ENCODE measurements around the gene ZC3H4.
A peak's percentile ranks its signal among the peaks of the same experiment; 100 is the strongest.
"Not testable (repeated sequence)": the region's sequence is repeated elsewhere in the genome, so short reads cannot be mapped to it uniquely, and the experiment has no call there.

The ZC3H4 gene

GRCh38 chr19:47067215-47067847, 46.2 kb downstream of the ZC3H4 start:
- no peak for DNase-seq (ENCODE audit: low read depth, low spot score)
- no peak overlapping the region for H3K4me3 ChIP-seq (ENCODE audit: low read length)

GRCh38 chr19:47066376-47067214, 47.0 kb downstream of the ZC3H4 start:
- H3K4me3 ChIP-seq (ENCODE audit: low read length) = no peak overlapping the region
- no peak for DNase-seq (ENCODE audit: low read depth, low spot score)

- H3K4me3 ChIP-seq (ENCODE audit: low read length) = no peak overlapping the region
- no peak for DNase-seq (ENCODE audit: low read depth, low spot score)
These were observed 48.3 kb downstream of the ZC3H4 start for GRCh38 chr19:47065242-47065641.

GRCh38 chr19:47063874-47064273, 49.7 kb downstream of the ZC3H4 start:
- no peak overlapping the region for H3K4me3 ChIP-seq (ENCODE audit: low read length)
- no peak for DNase-seq (ENCODE audit: low read depth, low spot score)

- no peak overlapping the region for H3K4me3 ChIP-seq (ENCODE audit: low read length)
- DNase-seq (ENCODE audit: low read depth, low spot score) = no peak
These were observed 55.0 kb downstream of the ZC3H4 start for GRCh38 chr19:47058621-47059022.

- no peak for DNase-seq (ENCODE audit: low read depth, low spot score)
- no peak overlapping the region for H3K4me3 ChIP-seq (ENCODE audit: low read length)
These were observed 56.2 kb downstream of the ZC3H4 start for GRCh38 chr19:47057328-47057727.

- no peak for DNase-seq (ENCODE audit: low read depth, low spot score)
- no peak overlapping the region for H3K4me3 ChIP-seq (ENCODE audit: low read length)
These were observed 57.2 kb downstream of the ZC3H4 start for GRCh38 chr19:47056411-47056810.

- not testable (repeated sequence) for H3K4me3 ChIP-seq (ENCODE audit: low read length); DNase-seq (ENCODE audit: low read depth, low spot score)
These were observed 63.0 kb downstream of the ZC3H4 start for GRCh38 chr19:47050562-47050961.

GRCh38 chr19:47049307-47049700, 64.3 kb downstream of the ZC3H4 start:
- H3K4me3 ChIP-seq (ENCODE audit: low read length) = no peak overlapping the region; the same call in 1 of the 2 replicates
- DNase-seq (ENCODE audit: low read depth, low spot score) = no peak

GRCh38 chr19:47047763-47048405, 65.7 kb downstream of the ZC3H4 start:
- peak overlapping the region; percentile 74 for H3K4me3 ChIP-seq (ENCODE audit: low read length)
- DNase-seq (ENCODE audit: low read depth, low spot score) = peak; percentile 85

- H3K4me3 ChIP-seq (ENCODE audit: low read length) = peak overlapping the region; percentile 74
These were observed 66.3 kb downstream of the ZC3H4 start for GRCh38 chr19:47047272-47047762.

GRCh38 chr19:47045867-47046470, 67.6 kb downstream of the ZC3H4 start:
- DNase-seq (ENCODE audit: low read depth, low spot score) = no peak
- no peak overlapping the region for H3K4me3 ChIP-seq (ENCODE audit: low read length)

More at GRCh38 chr19:47047272-47047762, 66.3 kb downstream of the ZC3H4 start:
- DNase-seq (ENCODE audit: low read depth, low spot score) = no peak

GRCh38 chr19:47044946-47045866, 68.4 kb downstream of the ZC3H4 start:
- no peak for DNase-seq (ENCODE audit: low read depth, low spot score)
- H3K4me3 ChIP-seq (ENCODE audit: low read length) = no peak overlapping the region

GRCh38 chr19:47040869-47041268, 72.7 kb downstream of the ZC3H4 start:
- no peak for DNase-seq (ENCODE audit: low read depth, low spot score)
- no peak overlapping the region for H3K4me3 ChIP-seq (ENCODE audit: low read length)

- no peak for DNase-seq (ENCODE audit: low read depth, low spot score)
- no peak overlapping the region for H3K4me3 ChIP-seq (ENCODE audit: low read length)
These were observed 74.2 kb downstream of the ZC3H4 start for GRCh38 chr19:47039239-47039874.

GRCh38 chr19:47037766-47038165, 75.8 kb downstream of the ZC3H4 start:
- no peak for DNase-seq (ENCODE audit: low read depth, low spot score)
- H3K4me3 ChIP-seq (ENCODE audit: low read length) = no peak overlapping the region

GRCh38 chr19:47036097-47036651, 77.4 kb downstream of the ZC3H4 start:
- H3K4me3 ChIP-seq (ENCODE audit: low read length) = peak overlapping the region; percentile 62

More at GRCh38 chr19:47036097-47036651, 77.4 kb downstream of the ZC3H4 start:
- no peak for DNase-seq (ENCODE audit: low read depth, low spot score)
